ENCODE measurements around the gene ASH1L. TPM values are rescaled to one million over a fixed set of nuclear protein-coding genes. Genes with fewer than 3 reads are reported as not detected.
"Not testable (repeated sequence)": the region's sequence is repeated elsewhere in the genome, so short reads cannot be mapped to it uniquely, and the experiment has no call there.

The ASH1L gene
- total RNA-seq (2021), result 29.4 and 36.0 TPM in 2 replicates
- percentile 82 among the genes with signal in this experiment for Bru-seq, nascent RNA
- percentile 80 among the genes with signal in this experiment for BruChase-seq, experiment 1, labeled RNA remaining after a 2-hour chase
- BruChase-seq, experiment 2, labeled RNA remaining after a 6-hour chase, result percentile 74 among the genes with signal in this experiment
- long read RNA-seq, partial matches to known transcripts, result 1 of 6 reads
- long read RNA-seq, other reads (novel, unspliced or antisense), result 5 of 6 reads

- Histone ChIP-seq H3K27ac (peak within 1 kb of the TSS; percentile 79), H3K9me2 (ENCODE audit: insufficient read depth) (no peaks in the 10 kb centered on the region), H3K4me3 (peak within 1 kb of the TSS; percentile 86), H2AFZ (peak within 1 kb of the TSS; percentile 85), H4K20me1 (ENCODE audit: insufficient read depth) (peaks cover 34% of the 10 kb centered on the region), H3K36me3 (ENCODE audit: low read depth) (peaks cover 5% of the 10 kb centered on the region; the same call in 1 of the 2 replicates), H3K27me3 (ENCODE audit: insufficient read depth, low read depth) (no peaks in the 10 kb centered on the region), H3K9me3 (ENCODE audit: insufficient read depth, low read depth) (no peaks in the 10 kb centered on the region), H3K4me2 (peak within 1 kb of the TSS; percentile 87), H3F3A (ENCODE audit: insufficient read depth, low read depth) (peaks cover 18% of the 10 kb centered on the region), H3K79me2 (ENCODE audit: low read depth) (peaks cover 80% of the 10 kb centered on the region), H3K4me1 (replicated peaks; ENCODE audit: insufficient read depth) (peaks cover 25% of the 10 kb centered on the region)
- peak; percentile 79 to 90 for DNase-seq
- no peak for TF ChIP-seq EZH2 (IDR thresholded peaks at IDR 0.05; ENCODE audit: low read depth)
- 0 out of 2 replicates have a peak, but pooled peaks have one; percentile 21 for TF ChIP-seq CTCF (conservative IDR thresholded peaks at IDR 0.05)
- ChIA-PET CTCF (interaction anchor here (0.7 kb wide), 2 partner anchors 67 to 89 kb away, joined by 3 to 4 read pairs; no protein-coding TSS in a partner anchor), POLR2A (ENCODE audit: unreplicated experiment) (interaction anchor here (0.5 to 0.7 kb wide), 3 partner anchors 8 to 331 kb away, joined by 4 to 11 read pairs (median 5); no protein-coding TSS in a partner anchor)
- no TSS peak for BruUV-seq (replicated peaks)
- intact Hi-C loops (cut with micrococcal nuclease; ENCODE audit: unreplicated experiment), result no loop called here
Measured at GRCh38 chr1:155562581-155563376, at the start of gene ASH1L. Gene ASH1L, minus strand, starts transcription at chr1:155562803. Its CDS starts 41,284 bp downstream, at chr1:155521519.

GRCh38 chr1:155610257-155610647 lies 47.6 kb upstream of the ASH1L start:
- H4K20me1 ChIP-seq (ENCODE audit: insufficient read depth); CTCF ChIA-PET; H3K9me2 ChIP-seq (ENCODE audit: insufficient read depth); intact Hi-C loops (cut with micrococcal nuclease; ENCODE audit: unreplicated experiment); H3K27me3 ChIP-seq (ENCODE audit: insufficient read depth, low read depth); POLR2A ChIA-PET (ENCODE audit: unreplicated experiment); H2AFZ ChIP-seq; H3K27ac ChIP-seq; H3K9me3 ChIP-seq (ENCODE audit: insufficient read depth, low read depth); DNase-seq; BruUV-seq (replicated peaks); H3K36me3 ChIP-seq (ENCODE audit: low read depth); H3K79me2 ChIP-seq (ENCODE audit: low read depth); H3K4me1 ChIP-seq (replicated peaks; ENCODE audit: insufficient read depth): not testable (repeated sequence)
- peak overlapping the region; percentile 60; the same call in 1 of the 2 replicates for H3K4me3 ChIP-seq
- peaks cover 11% of the 10 kb centered on the region for H3F3A ChIP-seq (ENCODE audit: insufficient read depth, low read depth)
- peak overlapping the region; percentile 56; the same call in 1 of the 2 replicates for H3K4me2 ChIP-seq

- peak within 1 kb of the TSS; percentile 69 for H3K4me2 ChIP-seq
- BruUV-seq (replicated peaks), result TSS peak; percentile 91
- no peaks in the 10 kb centered on the region for H3K79me2 ChIP-seq (ENCODE audit: low read depth)
- H3K27me3 ChIP-seq (ENCODE audit: insufficient read depth, low read depth), result no peaks in the 10 kb centered on the region
- H3K9me3 ChIP-seq (ENCODE audit: insufficient read depth, low read depth), result no peaks in the 10 kb centered on the region
- intact Hi-C loops (cut with micrococcal nuclease; ENCODE audit: unreplicated experiment), result no loop called here
- H3K27ac ChIP-seq, result peak within 1 kb of the TSS; percentile 75
- H2AFZ ChIP-seq, result peak within 1 kb of the TSS; percentile 76
- DNase-seq, result peak; percentile 94 to 95
- TF ChIP-seq EZH2 (IDR thresholded peaks at IDR 0.05; ENCODE audit: low read depth) (no peak), CTCF (conservative IDR thresholded peaks at IDR 0.05) (no peak)
- no peaks in the 10 kb centered on the region for H4K20me1 ChIP-seq (ENCODE audit: insufficient read depth)
- H3K4me1 ChIP-seq (replicated peaks; ENCODE audit: insufficient read depth), result no peaks in the 10 kb centered on the region
- H3F3A ChIP-seq (ENCODE audit: insufficient read depth, low read depth), result peaks cover 11% of the 10 kb centered on the region
- POLR2A ChIA-PET (ENCODE audit: unreplicated experiment), result interaction anchor here (0.6 kb wide), 1 partner anchor 245 kb away, joined by 5 read pairs; no protein-coding TSS in a partner anchor
- H3K36me3 ChIP-seq (ENCODE audit: low read depth), result no peaks in the 10 kb centered on the region; the same call in 1 of the 2 replicates
- 0 out of 2 replicates have a peak, but pooled peaks cover 3% of the 10 kb centered on the region for H3K9me2 ChIP-seq (ENCODE audit: insufficient read depth)
- peak within 1 kb of the TSS; percentile 60 for H3K4me3 ChIP-seq
- CTCF ChIA-PET, result no interaction called here
Measured at GRCh38 chr1:155609515-155610256, 47.1 kb upstream of the ASH1L start, which contains the start of gene MSTO1. Gene MSTO1, plus strand, starts transcription at chr1:155610218. Its CDS starts 31 bp downstream, at chr1:155610249.

All from PC-9 (cell line).